Measurements from ENCODE around the gene PROP1.

DNA sequence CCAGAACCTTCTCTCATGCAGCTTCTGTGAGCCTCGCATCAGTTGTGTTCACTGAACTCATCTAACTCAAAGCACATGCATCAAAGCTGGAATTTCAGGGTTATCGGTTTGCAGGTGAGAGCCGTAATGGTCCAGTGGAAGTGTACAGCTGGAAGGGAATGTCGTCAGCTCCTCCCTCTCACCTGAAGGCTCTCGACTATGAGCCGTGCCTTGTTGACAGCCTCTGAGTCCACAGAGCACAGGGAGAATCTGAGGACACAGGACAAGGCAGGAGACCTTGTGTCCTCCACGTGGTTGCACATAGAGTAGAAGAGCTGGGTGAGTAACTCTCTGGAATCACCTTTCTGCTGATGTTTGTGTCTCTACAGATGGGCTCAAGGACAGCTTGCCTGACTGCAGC lies 38.8 kb downstream of the PROP1 start:
- TF ChIP-seq, protein P1, sequence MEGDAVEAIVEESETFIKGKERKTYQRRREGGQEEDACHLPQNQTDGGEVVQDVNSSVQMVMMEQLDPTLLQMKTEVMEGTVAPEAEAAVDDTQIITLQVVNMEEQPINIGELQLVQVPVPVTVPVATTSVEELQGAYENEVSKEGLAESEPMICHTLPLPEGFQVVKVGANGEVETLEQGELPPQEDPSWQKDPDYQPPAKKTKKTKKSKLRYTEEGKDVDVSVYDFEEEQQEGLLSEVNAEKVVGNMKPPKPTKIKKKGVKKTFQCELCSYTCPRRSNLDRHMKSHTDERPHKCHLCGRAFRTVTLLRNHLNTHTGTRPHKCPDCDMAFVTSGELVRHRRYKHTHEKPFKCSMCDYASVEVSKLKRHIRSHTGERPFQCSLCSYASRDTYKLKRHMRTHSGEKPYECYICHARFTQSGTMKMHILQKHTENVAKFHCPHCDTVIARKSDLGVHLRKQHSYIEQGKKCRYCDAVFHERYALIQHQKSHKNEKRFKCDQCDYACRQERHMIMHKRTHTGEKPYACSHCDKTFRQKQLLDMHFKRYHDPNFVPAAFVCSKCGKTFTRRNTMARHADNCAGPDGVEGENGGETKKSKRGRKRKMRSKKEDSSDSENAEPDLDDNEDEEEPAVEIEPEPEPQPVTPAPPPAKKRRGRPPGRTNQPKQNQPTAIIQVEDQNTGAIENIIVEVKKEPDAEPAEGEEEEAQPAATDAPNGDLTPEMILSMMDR (IDR thresholded peaks at IDR 0.05; ENCODE audit: poor library complexity, severe bottlenecking) = no peak
- no peak for TF ChIP-seq EZH2 (IDR thresholded peaks at IDR 0.05; ENCODE audit: borderline replicate concordance, insufficient read depth, low read length, poor library complexity, severe bottlenecking)
- TF ChIP-seq POLR2AphosphoS5 (IDR thresholded peaks at IDR 0.05) = no peak
- no peak for TF ChIP-seq MXI1 (conservative IDR thresholded peaks at IDR 0.05; ENCODE audit: poor library complexity, severe bottlenecking)
- TF ChIP-seq EP300 (conservative IDR thresholded peaks at IDR 0.05; ENCODE audit: poor library complexity, severe bottlenecking) = no peak
- TF ChIP-seq TAF1 (IDR thresholded peaks at IDR 0.05; ENCODE audit: low read depth) = no peak

All from neural cell (in vitro differentiated cells).